Mammary epithelial cell (primary cell): ENCODE data around the gene ZNF683.

Experiments
- CTCF ChIP-seq, 2 donors: IDR thresholded peaks in 1 of 2; conservative IDR thresholded peaks in 1 of 2; 2 replicates each; pipeline ENCODE4 v1.5.1; 2011 to 2012; ENCODE audit warnings: inconsistent platforms in 2 of 2, low read length in 2 of 2, mild to moderate bottlenecking in 2 of 2, control low read depth in 1 of 2, low read depth in 1 of 2; ENCODE audit not compliant: insufficient read depth in 1 of 2; ENCODE audit errors: extremely low read depth in 1 of 2
- EZH2 ChIP-seq: IDR thresholded peaks from 2 replicates; pipeline ENCODE4 v1.6.1; 2012; ENCODE audit warnings: low read length, inconsistent platforms, borderline replicate concordance

- TF ChIP-seq CTCF (conservative IDR thresholded peaks at IDR 0.05 in 1 of 2, IDR thresholded peaks at IDR 0.05 in 1 of 2; ENCODE audit: extremely low read depth in 1 of 2, insufficient read depth in 1 of 2, low read depth in 1 of 2, low read length in 2 of 2): no peak
- no peak for TF ChIP-seq EZH2
Observed at GRCh38 chr1:26384076-26384475, 11.5 kb upstream of the ZNF683 start.
